SW480 (cell line): ENCODE results near the gene PCAT7.

Source experiments
- DNase-seq: peaks from one replicate; pipeline ENCODE4 v3.0.0-alpha.2; 2016; ENCODE audit warnings: low spot score

The PCAT7 gene

DNA sequence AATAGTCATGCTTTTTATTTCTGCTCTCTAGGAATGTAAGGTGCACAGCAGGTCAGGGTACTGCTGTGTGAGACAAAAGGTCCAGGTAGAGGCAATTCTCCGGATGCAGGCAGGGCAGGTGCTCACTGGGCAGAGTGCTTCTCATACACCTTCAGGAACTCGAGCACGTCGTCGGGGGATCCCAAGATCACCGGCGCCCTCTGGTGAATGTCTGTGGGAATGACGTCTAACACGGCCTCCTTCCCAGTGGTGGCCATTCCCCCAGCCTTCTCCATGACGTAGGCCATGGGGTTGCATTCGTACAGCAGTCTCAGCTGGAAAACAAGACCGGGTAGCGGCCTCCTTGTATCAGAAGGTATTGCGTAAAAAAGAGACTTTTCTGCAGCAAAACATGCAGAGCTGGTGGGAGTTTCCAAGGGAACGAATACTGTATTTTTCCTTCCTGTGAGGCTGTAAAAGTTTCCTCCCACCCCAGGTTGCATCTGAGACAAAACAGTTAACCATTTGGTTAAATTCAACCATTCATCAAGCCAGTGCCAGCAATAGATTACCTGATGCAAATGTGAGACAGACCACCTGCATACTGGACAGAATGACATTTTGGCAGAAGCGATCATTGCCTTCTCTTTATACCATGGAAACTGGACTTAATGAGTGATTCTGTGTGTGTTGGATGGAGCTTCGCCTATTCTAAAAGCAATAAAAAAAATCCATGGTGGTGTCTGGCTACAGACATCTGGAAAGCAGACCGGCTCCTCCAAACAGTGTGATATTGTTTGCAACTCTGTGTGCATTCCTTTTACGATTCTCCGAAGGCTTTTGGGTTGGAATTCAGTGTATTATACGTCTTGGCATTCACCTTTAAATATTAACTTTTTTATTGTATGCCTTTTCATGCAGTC is 48.6 kb downstream of the PCAT7 start:
- DNase-seq: peak; percentile 82

DNA sequence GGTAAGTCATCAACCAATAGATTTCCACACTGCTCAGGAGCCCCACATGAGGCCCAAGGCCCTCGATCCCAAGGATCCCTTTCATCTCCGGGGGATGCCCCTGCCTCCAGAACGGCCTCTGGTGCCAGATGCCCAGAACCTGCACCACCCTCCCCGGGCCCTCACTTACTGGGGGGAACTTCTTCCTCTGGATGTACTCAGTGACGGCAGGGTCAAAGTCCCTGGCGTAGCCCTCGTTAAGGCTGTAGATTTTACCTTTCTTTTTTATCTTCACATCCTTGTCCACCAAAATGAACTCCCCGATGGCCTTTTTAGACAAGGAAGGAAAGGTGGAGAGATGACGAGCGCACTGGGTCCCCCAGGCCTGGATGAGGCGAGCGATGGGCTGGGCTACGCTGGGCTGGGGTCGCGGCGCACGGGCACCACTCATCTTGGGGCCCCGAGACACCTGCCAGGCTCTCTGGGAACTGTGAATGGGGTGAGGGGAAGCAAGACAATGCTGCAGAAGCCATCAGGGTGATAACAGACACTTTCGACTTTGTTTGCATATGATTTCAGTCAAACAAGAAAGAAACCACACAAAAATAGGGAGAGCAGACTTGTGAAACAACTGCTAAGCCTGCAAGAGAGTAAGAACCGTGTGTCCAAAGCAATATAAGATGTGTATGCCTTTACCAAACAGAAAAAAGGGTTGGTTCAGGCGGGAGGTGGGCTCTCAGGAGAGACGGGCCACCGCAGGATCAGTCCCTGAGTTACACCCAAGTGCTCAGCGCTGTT is 52.0 kb downstream of the PCAT7 start:
- no peak for DNase-seq

DNA sequence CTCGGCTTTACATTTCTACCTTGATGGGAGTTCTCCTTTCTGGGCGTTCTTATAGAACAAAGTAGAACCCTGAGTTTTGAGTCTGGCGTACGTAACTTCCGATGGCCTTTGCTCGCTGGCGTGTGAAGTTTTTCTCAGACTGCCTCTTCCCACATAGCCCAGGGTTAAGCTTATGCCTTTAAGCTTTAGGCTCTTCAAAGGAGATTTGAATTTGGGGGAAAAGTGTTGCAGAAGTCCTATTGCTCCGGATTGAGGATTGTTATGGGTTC is 52.5 kb downstream of the PCAT7 start:
- DNase-seq: no peak

DNA sequence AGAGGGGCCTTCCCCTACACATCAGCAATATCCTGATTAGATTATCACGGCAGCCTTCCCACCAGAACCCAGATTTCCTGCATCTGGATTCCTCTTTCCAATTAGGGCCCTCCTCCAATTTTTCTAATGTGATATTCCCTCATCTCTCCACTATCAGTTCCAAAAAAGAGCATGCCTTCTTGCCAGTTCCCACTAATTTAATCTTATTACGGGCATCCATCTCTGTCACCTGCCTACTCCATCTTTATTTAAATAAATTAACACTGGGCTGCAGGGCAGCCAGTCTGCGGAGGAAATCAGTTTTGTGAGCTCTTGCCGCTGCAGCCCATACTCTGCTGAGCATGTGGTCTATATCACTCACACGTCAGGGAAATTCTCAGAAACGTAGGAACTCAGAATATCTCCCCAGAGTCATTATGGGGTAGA is 55.3 kb downstream of the PCAT7 start:
- no peak for DNase-seq

DNA sequence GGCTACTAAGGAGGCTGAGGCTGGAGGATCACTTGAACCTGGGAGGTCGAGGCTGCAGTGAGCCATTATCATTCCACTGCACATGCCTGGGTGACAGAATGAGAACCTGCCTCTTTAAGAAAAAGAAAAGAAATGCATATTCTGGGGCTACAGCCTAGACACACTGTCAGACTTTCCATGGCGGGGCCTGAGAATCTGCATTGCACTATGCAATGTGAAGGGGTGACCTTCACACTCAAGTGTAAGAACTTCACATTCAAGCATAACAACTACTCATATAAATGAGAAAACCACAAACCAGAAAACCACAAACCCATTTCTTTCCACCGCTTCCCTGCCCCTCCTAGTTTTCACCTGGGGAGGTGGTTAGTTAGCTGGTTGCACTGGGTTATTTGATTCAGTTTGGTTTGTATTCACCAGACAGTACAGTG is 56.8 kb downstream of the PCAT7 start:
- peak; percentile 56 for DNase-seq

DNA sequence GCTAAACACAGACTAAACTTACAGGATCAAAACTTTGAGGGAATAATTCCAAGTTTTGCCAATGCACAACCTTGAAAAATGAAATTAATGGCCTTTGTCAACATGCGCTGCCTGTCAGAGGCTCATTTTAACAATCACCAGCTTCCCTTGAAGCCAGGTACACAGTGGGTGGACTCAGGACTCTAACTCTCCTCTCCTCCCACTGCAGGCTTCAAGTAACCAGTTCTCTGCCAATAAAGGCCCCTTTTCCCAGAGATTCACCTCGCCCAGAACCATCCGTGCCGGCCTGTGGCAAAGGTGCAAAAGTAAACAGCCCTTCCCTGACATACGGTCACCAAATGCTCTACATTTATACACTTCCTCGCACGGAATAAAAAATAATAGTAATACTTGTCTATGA is 57.2 kb downstream of the PCAT7 start:
- peak; percentile 22 for DNase-seq

DNA sequence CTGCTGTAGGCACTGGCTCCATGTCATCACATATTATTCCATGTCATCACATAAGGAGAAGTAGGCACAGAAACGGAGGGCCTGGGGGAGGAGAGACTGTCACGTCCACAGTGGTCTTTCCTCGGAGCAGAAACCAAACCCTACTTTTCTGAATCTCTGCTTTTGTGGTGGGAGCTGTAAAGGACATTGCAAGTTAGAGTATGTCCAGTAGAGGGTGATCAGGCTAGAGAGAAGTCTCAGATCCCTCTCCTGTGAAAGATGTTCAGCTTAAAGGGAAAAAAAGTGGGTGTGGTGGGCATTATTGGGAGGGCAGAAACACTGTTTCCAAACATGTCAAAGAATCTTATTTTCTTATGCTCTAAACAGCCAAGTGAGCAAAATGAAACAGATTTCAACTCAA is 58.1 kb downstream of the PCAT7 start:
- no peak for DNase-seq

DNA sequence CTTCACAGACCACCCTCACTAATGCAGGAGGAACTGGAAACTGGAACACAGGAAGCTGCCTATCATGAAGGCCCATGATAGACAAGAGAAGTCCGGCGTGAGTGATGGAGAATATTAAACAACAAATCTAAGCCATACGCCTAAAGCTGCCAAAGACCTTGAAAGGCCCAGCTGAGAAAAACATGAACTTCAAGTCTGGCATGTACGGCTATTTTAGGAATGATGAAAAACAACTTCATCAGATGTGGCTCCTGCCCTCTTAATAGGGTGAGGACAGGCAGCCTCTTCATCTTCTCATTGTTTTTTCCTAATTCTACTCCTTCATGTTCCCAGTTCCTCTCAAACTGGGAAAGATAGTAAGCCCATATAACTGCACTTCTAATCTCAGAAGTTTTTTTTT is 64.1 kb downstream of the PCAT7 start:
- DNase-seq: no peak
